ENCODE measurements around the gene N4BP3. TPM values are rescaled to one million over a fixed set of nuclear protein-coding genes. Genes with fewer than 3 reads are reported as not detected.
A peak's percentile ranks its signal among the peaks of the same experiment; 100 is the strongest.

N4BP3 gene
- total and polyA plus RNA-seq, 2 of the 4 experiments (the other 2 are of a cell fraction), result 0.14 to 0.18 TPM

- Histone ChIP-seq H3K27me3 (ENCODE audit: control insufficient read depth, insufficient read depth, low read length) (peaks cover 26% of the 10 kb centered on the region), H3K18ac (ENCODE audit: low read depth, low read length) (no peak overlapping the region), H2BK15ac (ENCODE audit: low read depth, low read length) (no peak overlapping the region), H2BK20ac (ENCODE audit: low read depth, low read length) (no peak overlapping the region), H3K4me3 (ENCODE audit: insufficient read depth, low read depth, low read length) (no peak overlapping the region), H3K9me1 (ENCODE audit: insufficient read depth, low read length) (no peaks in the 10 kb centered on the region), H3K9me3 (ENCODE audit: control insufficient read depth, insufficient read depth, low read length) (no peaks in the 10 kb centered on the region), H3K14ac (replicated peaks; ENCODE audit: low read depth, low read length) (no peak overlapping the region), H4K8ac (ENCODE audit: low read depth in 2 of 2, low read length in 2 of 2) (no peak overlapping the region), H3K4ac (ENCODE audit: low read depth, low read length) (no peak overlapping the region), H2AK9ac (replicated peaks; ENCODE audit: low read depth, low read length, poor library complexity) (no peak overlapping the region), H3K4me2 (ENCODE audit: low read depth, low read length) (no peak overlapping the region), H3K79me1 (ENCODE audit: low read depth in 1 of 2, low read length in 2 of 2) (no peaks in the 10 kb centered on the region), H3K4me1 (ENCODE audit: control insufficient read depth, insufficient read depth, low read length) (no peaks in the 10 kb centered on the region; the same call in 1 of the 2 replicates), H2BK120ac (ENCODE audit: low read depth, low read length) (no peak overlapping the region), H2AK5ac (ENCODE audit: low read depth, low read length) (no peak overlapping the region), H2BK5ac (ENCODE audit: low read depth, low read length, poor library complexity, severe bottlenecking) (no peak overlapping the region), H4K5ac (ENCODE audit: low read depth, low read length) (no peak overlapping the region), H3K56ac (ENCODE audit: extremely low read depth, insufficient read depth, low read length) (no peak overlapping the region), H3K27ac (ENCODE audit: insufficient read depth, low read length) (no peak overlapping the region), H3K36me3 (ENCODE audit: control insufficient read depth, insufficient read depth, low read length) (no peaks in the 10 kb centered on the region), H4K91ac (ENCODE audit: insufficient read depth, low read depth, low read length) (no peak overlapping the region), H4K20me1 (ENCODE audit: insufficient read depth, low read length) (no peaks in the 10 kb centered on the region), H2AFZ (replicated peaks; ENCODE audit: low read length, poor library complexity) (no peak overlapping the region), H3K9ac (ENCODE audit: low read depth, low read length) (no peak overlapping the region), H3K23ac (ENCODE audit: low read depth, low read length) (no peak overlapping the region)
- BruUV-seq (replicated peaks), result no TSS peak
- DNase-seq (no peak), ATAC-seq (ENCODE audit: low read depth) (0 out of 2 replicates have a peak, but pooled peaks have one; percentile 44)
- in situ Hi-C loops (cut with MboI; ENCODE audit: low sequenced_read_pairs), result no loop called here
- intact Hi-C loops (cut with micrococcal nuclease), result no loop called here
- no peak for TF ChIP-seq CHD1 (IDR thresholded peaks at IDR 0.05; ENCODE audit: low read depth, low read length)
- TF ChIP-seq CTCF (conservative IDR thresholded peaks at IDR 0.05; ENCODE audit: low read depth, low read length), result no peak
- no peak for TF ChIP-seq RFX5 (IDR thresholded peaks at IDR 0.05; ENCODE audit: low read depth, low read length)
- no peak for TF ChIP-seq SMC3 (IDR thresholded peaks at IDR 0.05; ENCODE audit: low read depth, low read length)
- no peak for TF ChIP-seq FOS (IDR thresholded peaks at IDR 0.05; ENCODE audit: low read depth, low read length)
- TF ChIP-seq USF2 (IDR thresholded peaks at IDR 0.05; ENCODE audit: low read depth, low read length), result no peak
- no peak for TF ChIP-seq MXI1 (IDR thresholded peaks at IDR 0.05; ENCODE audit: borderline replicate concordance, low read depth, low read length)
- no peak for TF ChIP-seq MAFK (IDR thresholded peaks at IDR 0.05; ENCODE audit: low read depth, low read length)
- no peak for TF ChIP-seq POLR2A (IDR thresholded peaks at IDR 0.05; ENCODE audit: low read depth, low read length)
- no peak for TF ChIP-seq ELK1 (IDR thresholded peaks at IDR 0.05; ENCODE audit: borderline replicate concordance, low read depth, low read length)
- TF ChIP-seq NFE2L2 (IDR thresholded peaks at IDR 0.05; ENCODE audit: low read depth, low read length), result no peak
- TF ChIP-seq BHLHE40 (IDR thresholded peaks at IDR 0.05; ENCODE audit: low read depth, low read length), result no peak
- TF ChIP-seq RAD21 (IDR thresholded peaks at IDR 0.05; ENCODE audit: low read length), result no peak
- TF ChIP-seq CEBPB (IDR thresholded peaks at IDR 0.05; ENCODE audit: low read depth, low read length), result no peak
- ChIA-PET CTCF (no interaction called here), POLR2A (ENCODE audit: unreplicated experiment) (no interaction called here)
- WGBS, 2 experiments (ENCODE audit: extremely low coverage in 2 of 2, insufficient read length in 1 of 2), result 20% methylated on average over 2 of the region's 5 CpGs; no CpG with 5 or more reads in 1 of the 2 experiments
- dilution Hi-C loops (cut with HindIII; ENCODE audit: low sequenced_read_pairs, unreplicated experiment), result no loop called here
Measured at GRCh38 chr5:178107756-178108310, 5.5 kb upstream of the N4BP3 start.

Measured in IMR-90 (cell line).